ENCODE results near the gene ITPR2. TPM values are rescaled to one million over a fixed set of nuclear protein-coding genes. Genes with fewer than 3 reads are reported as not detected.

ITPR2 gene
- total and polyA plus RNA-seq, 2 of the 13 experiments (the other 11 are each of a cell fraction or from before 2014, with no cell fraction given) = 31.9 to 81.9 TPM

- FAIRE-seq = no peak
- Histone ChIP-seq H3K27me3 (ENCODE audit: control insufficient read depth in 1 of 2, insufficient read depth in 2 of 2, low read length in 2 of 2) (no peaks in the 10 kb centered on the region), H3K9ac (ENCODE audit: insufficient read depth, low read depth, low read length) (no peak overlapping the region), H2AFZ (ENCODE audit: low read length) (no peak overlapping the region), H3K79me2 (ENCODE audit: insufficient read depth, low read length) (no peaks in the 10 kb centered on the region), H3K4me1 (ENCODE audit: insufficient read depth, low read length) (no peaks in the 10 kb centered on the region), H3K36me3 (replicated peaks in 1 of 2; ENCODE audit: control insufficient read depth in 1 of 2, insufficient read depth in 2 of 2, low read length in 2 of 2) (peaks cover 3 to 33% of the 10 kb centered on the region in 2 experiments; a peak in 4 of 5 replicates), H3K9me3 (ENCODE audit: low read length) (no peaks in the 10 kb centered on the region), H3K4me2 (ENCODE audit: low read depth, low read length) (no peak overlapping the region), H4K20me1 (ENCODE audit: insufficient read depth, low read length) (no peaks in the 10 kb centered on the region), H3K27ac (ENCODE audit: extremely low read length, insufficient read depth, low read length) (no peak overlapping the region), H3K4me3 (replicated peaks in 1 of 3; ENCODE audit: insufficient read depth in 1 of 3, low read depth in 2 of 3, low read length in 3 of 3) (no peak overlapping the region)
- 94% methylated on average over 2 of the region's 2 CpGs for whole genome bisulfite sequencing (ENCODE audit: low lambda C conversion rate)
- in situ Hi-C loops (cut with HindIII; ENCODE audit: extremely low pct_ligation_motif_present, low pct_unique_long_range_greater_than_20kb) = no loop called here
- ChIA-PET POLR2A (no interaction called here), CTCF (ENCODE audit: low intra/inter-chr PET ratio, low total read pairs) (no interaction called here)
- no TSS peak for BruUV-seq (replicated peaks)
- TF ChIP-seq NFE2 (CRISPR knock-in tag; IDR thresholded peaks at IDR 0.05) = no peak
- TF ChIP-seq SALL1 (CRISPR knock-in tag; IDR thresholded peaks at IDR 0.05) = no peak
- TF ChIP-seq ZNF687 (CRISPR knock-in tag; IDR thresholded peaks at IDR 0.05) = no peak
- peak; percentile 39; the same call in 2 of the 3 replicates for ATAC-seq
- no peak for DNase-seq (ENCODE audit: low spot score)
- intact Hi-C loops (cut with micrococcal nuclease; ENCODE audit: unreplicated experiment) = no loop called here
Measured at GRCh38 chr12:26370098-26370497, 462.9 kb downstream of the ITPR2 start.

GRCh38 chr12:26369588-26369987 lies 463.4 kb downstream of the ITPR2 start:
- Histone ChIP-seq H3K9ac (ENCODE audit: insufficient read depth, low read depth, low read length) (no peak overlapping the region), H3K27ac (ENCODE audit: extremely low read length, insufficient read depth, low read length) (no peak overlapping the region), H4K20me1 (ENCODE audit: insufficient read depth, low read length) (no peaks in the 10 kb centered on the region), H3K27me3 (ENCODE audit: control insufficient read depth in 1 of 2, insufficient read depth in 2 of 2, low read length in 2 of 2) (no peaks in the 10 kb centered on the region), H3K4me1 (ENCODE audit: insufficient read depth, low read length) (no peaks in the 10 kb centered on the region), H3K36me3 (replicated peaks in 1 of 2; ENCODE audit: control insufficient read depth in 1 of 2, insufficient read depth in 2 of 2, low read length in 2 of 2) (peaks cover 3 to 28% of the 10 kb centered on the region in 2 experiments; a peak in 4 of 5 replicates), H2AFZ (ENCODE audit: low read length) (no peak overlapping the region), H3K79me2 (ENCODE audit: insufficient read depth, low read length) (no peaks in the 10 kb centered on the region), H3K9me3 (ENCODE audit: low read length) (no peaks in the 10 kb centered on the region), H3K4me3 (replicated peaks in 1 of 3; ENCODE audit: insufficient read depth in 1 of 3, low read depth in 2 of 3, low read length in 3 of 3) (no peak overlapping the region), H3K4me2 (ENCODE audit: low read depth, low read length) (no peak overlapping the region)
- DNase-seq (ENCODE audit: low spot score) = no peak
- in situ Hi-C loops (cut with HindIII; ENCODE audit: extremely low pct_ligation_motif_present, low pct_unique_long_range_greater_than_20kb) (no loop called here), intact Hi-C loops (cut with micrococcal nuclease; ENCODE audit: unreplicated experiment) (no loop called here)
- peak; percentile 38; the same call in 2 of the 3 replicates for ATAC-seq
- POLR2A ChIA-PET = no interaction called here
- 94% methylated on average over 4 of the region's 4 CpGs for WGBS (ENCODE audit: low lambda C conversion rate)
- CTCF ChIA-PET (ENCODE audit: low intra/inter-chr PET ratio, low total read pairs) = no interaction called here
- no peak for FAIRE-seq
- BruUV-seq (replicated peaks) = no TSS peak
- TF ChIP-seq STAT5B (CRISPR knock-in tag; IDR thresholded peaks at IDR 0.05) = no peak
- TF ChIP-seq RBM22 (optimal IDR thresholded peaks at IDR 0.05; ENCODE audit: low read length) = peak; percentile 49
- peak; percentile 7; the same call in 1 of the 2 replicates for TF ChIP-seq NFE2L2 (IDR thresholded peaks at IDR 0.05; ENCODE audit: low read length)
